ENCODE measurements around the gene SPTBN5. TPM values are rescaled to one million over a fixed set of nuclear protein-coding genes. Genes with fewer than 3 reads are reported as not detected.

SPTBN5 gene
- total RNA-seq, 1 experiment from 2014 or later = 1.2 TPM

- TF ChIP-seq PRDM15 (CRISPR knock-in tag; IDR thresholded peaks at IDR 0.05) (peak; percentile 67), EMX1 (CRISPR knock-in tag; IDR thresholded peaks at IDR 0.05) (no peak), NFYB (CRISPR knock-in tag; conservative IDR thresholded peaks at IDR 0.05; ENCODE audit: low read depth) (no peak; the same call in 1 of the 2 replicates), ERG (CRISPR knock-in tag; IDR thresholded peaks at IDR 0.05) (no peak), KAT7 (CRISPR knock-in tag; IDR thresholded peaks at IDR 0.05; ENCODE audit: borderline replicate concordance) (no peak), CREB1 (CRISPR knock-in tag; IDR thresholded peaks at IDR 0.05) (peak; percentile 39; the same call in 1 of the 2 replicates), USF1 (CRISPR knock-in tag; IDR thresholded peaks at IDR 0.05) (no peak; the same call in 1 of the 2 replicates), JUN (CRISPR knock-in tag; IDR thresholded peaks at IDR 0.05) (peak; percentile 93), SOX15 (CRISPR knock-in tag; IDR thresholded peaks at IDR 0.05) (no peak), IRF2 (CRISPR knock-in tag; IDR thresholded peaks at IDR 0.05; ENCODE audit: borderline replicate concordance, low read depth) (no peak), RELA (CRISPR knock-in tag; IDR thresholded peaks at IDR 0.05; ENCODE audit: borderline replicate concordance) (peak; percentile 91; the same call in 1 of the 2 replicates), CTCF (IDR thresholded peaks at IDR 0.05) (no peak), NR1H2 (CRISPR knock-in tag; IDR thresholded peaks at IDR 0.05) (no peak)
Measured at GRCh38 chr15:41881920-41882688, 11.7 kb downstream of the SPTBN5 start (continued).

GRCh38 chr15:41881550-41881919, 12.3 kb downstream of the SPTBN5 start:
- Mint-ChIP-seq H3K27ac (no peak overlapping the region), H3K9me3 (no peaks in the 10 kb centered on the region), H3K36me3 (no peaks in the 10 kb centered on the region), H3K27me3 (ENCODE audit: low read depth) (peaks cover 33% of the 10 kb centered on the region), H3K4me3 (peak overlapping the region; percentile 51), H3K4me1 (peaks cover 8% of the 10 kb centered on the region)
- no peak for DNase-seq (ENCODE audit: low spot score)
- no peak; the same call in 1 of the 2 replicates for ATAC-seq
- CTCF ChIA-PET = interaction anchor here (1.0 to 2.1 kb wide), 6 partner anchors 11 to 107 kb away, joined by 3 to 9 read pairs (median 7); partner anchors contain the start of gene MAPKBP1
- POLR2A ChIA-PET = no interaction called here
- no peak for TF ChIP-seq CBFB (CRISPR knock-in tag; IDR thresholded peaks at IDR 0.05; ENCODE audit: low read depth)
- no peak for TF ChIP-seq ZNF416 (CRISPR knock-in tag; IDR thresholded peaks at IDR 0.05)
- no peak for TF ChIP-seq SMAD3 (CRISPR knock-in tag; IDR thresholded peaks at IDR 0.05; ENCODE audit: borderline replicate concordance)
- no peak for TF ChIP-seq MAX (CRISPR knock-in tag; IDR thresholded peaks at IDR 0.05)
